ENCODE results near the gene TEX44.

DNA sequence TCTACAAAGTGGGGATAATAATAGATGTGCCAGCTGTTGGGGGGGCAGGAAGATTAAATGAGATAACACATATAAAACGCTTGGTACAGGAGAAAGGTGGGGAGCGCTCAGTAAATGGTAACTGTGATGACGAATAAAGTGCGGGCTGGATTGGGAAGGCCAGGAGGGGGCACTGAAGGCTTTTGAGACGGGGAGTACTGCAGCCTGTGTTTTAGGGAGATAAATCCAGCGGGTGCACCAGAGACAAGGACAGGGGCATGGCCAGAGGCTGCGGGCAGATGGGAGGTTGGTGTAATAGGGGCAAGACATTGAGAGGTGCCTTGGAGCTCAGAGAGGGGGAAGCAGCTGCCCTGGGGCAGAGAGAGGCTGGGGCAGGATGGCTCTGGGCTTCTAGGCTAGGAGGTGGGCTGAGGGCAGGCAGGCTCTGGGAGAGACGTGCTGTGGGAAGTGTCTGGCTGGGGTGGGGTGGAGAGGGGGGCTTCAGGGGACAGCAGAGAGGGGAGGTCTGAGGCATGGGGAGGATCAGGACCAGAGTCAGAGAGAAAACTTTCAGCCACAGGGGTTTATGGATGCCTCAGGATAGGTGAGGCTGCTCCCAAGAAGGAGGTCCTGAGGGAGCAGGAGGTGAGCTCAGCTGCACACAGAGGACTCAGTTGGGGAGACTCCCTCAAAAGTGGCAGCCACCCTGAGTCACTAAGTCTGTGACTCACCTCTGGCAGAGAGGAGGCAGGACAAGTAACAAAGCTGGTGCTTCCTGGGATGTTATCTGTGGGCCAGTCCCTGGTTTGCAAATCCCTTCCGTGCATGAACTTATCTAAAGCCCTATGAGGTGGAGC is 18.8 kb downstream of the TEX44 start:
- TF ChIP-seq, protein P1, sequence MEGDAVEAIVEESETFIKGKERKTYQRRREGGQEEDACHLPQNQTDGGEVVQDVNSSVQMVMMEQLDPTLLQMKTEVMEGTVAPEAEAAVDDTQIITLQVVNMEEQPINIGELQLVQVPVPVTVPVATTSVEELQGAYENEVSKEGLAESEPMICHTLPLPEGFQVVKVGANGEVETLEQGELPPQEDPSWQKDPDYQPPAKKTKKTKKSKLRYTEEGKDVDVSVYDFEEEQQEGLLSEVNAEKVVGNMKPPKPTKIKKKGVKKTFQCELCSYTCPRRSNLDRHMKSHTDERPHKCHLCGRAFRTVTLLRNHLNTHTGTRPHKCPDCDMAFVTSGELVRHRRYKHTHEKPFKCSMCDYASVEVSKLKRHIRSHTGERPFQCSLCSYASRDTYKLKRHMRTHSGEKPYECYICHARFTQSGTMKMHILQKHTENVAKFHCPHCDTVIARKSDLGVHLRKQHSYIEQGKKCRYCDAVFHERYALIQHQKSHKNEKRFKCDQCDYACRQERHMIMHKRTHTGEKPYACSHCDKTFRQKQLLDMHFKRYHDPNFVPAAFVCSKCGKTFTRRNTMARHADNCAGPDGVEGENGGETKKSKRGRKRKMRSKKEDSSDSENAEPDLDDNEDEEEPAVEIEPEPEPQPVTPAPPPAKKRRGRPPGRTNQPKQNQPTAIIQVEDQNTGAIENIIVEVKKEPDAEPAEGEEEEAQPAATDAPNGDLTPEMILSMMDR (IDR thresholded peaks at IDR 0.05), result peak in 1 of 6 experiments; percentile 11
- TF ChIP-seq POLR2A (IDR thresholded peaks at IDR 0.05), result no peak
